CD4-positive, alpha-beta memory T cell (primary cell): Measurements from ENCODE around the gene NR4A3. TPM values are rescaled to one million over a fixed set of nuclear protein-coding genes. Genes with fewer than 3 reads are reported as not detected.

Experiments used
- CTCF ChIA-PET: fragments of 350-600 bp; sonication (Branson Sonifier 250); formaldehyde crosslinking; loops from one replicate; lab custom pipeline; 2021; ENCODE audit warnings: inconsistent platforms; ENCODE audit not compliant: partially characterized antibody; lab: Charles Lee
- POLR2A ChIA-PET: fragments of 350-600 bp; sonication (Branson Sonifier 250); formaldehyde crosslinking; loops from one replicate; lab custom pipeline; 2021; ENCODE audit not compliant: partially characterized antibody; lab: Charles Lee
- DNase-seq, 5 donors: peaks; one replicate each; pipeline versions ENCODE4 v3.0.0 to v3.0.0-alpha.2; 2020 to 2022; ENCODE audit warnings: mixed read lengths in 1 of 5
- H3K27ac ChIP-seq: one replicate; pipeline ENCODE4 v1.7.0; 2013; ENCODE audit warnings: low read depth, low read length
- H3K27me3 ChIP-seq: 2 replicates; pipeline ENCODE4 v1.7.0; 2013; ENCODE audit warnings: mild to moderate bottlenecking, low read length, moderate library complexity; ENCODE audit not compliant: insufficient read depth
- H3K36me3 ChIP-seq: 2 replicates; pipeline ENCODE4 v1.7.0; 2013; ENCODE audit warnings: mild to moderate bottlenecking, low read length, moderate library complexity; ENCODE audit not compliant: insufficient read depth
- H3K4me1 ChIP-seq: 2 replicates; pipeline ENCODE4 v1.7.0; 2013; ENCODE audit warnings: mild to moderate bottlenecking, low read length, moderate library complexity; ENCODE audit not compliant: insufficient read depth
- H3K4me3 ChIP-seq, 2 donors: one replicate each; pipeline ENCODE4 v1.7.0; 2013; ENCODE audit warnings: low read length in 2 of 2, mild to moderate bottlenecking in 1 of 2
- H3K9me3 ChIP-seq, 2 donors: one replicate each; pipeline ENCODE4 v1.7.0; 2013; ENCODE audit warnings: low read length in 2 of 2, control low read depth in 1 of 2; ENCODE audit not compliant: control insufficient read depth in 1 of 2
- H3K27ac Mint-ChIP-seq, 7 donors: one replicate each; pipeline ENCODE4 v1.8.0; 2020 to 2021; ENCODE audit warnings: mixed read lengths in 7 of 7, mild to moderate bottlenecking in 6 of 7, inconsistent platforms in 3 of 7, moderate library complexity in 3 of 7
- H3K27me3 Mint-ChIP-seq, 2 donors: one replicate each; pipeline ENCODE4 v1.8.0; 2020 to 2021; ENCODE audit warnings: mixed read lengths in 2 of 2
- H3K36me3 Mint-ChIP-seq, 2 donors: one replicate each; pipeline ENCODE4 v1.8.0; 2020 to 2021; ENCODE audit warnings: mixed read lengths in 2 of 2, inconsistent platforms in 1 of 2, mild to moderate bottlenecking in 1 of 2
- H3K4me1 Mint-ChIP-seq, 4 donors: one replicate each; pipeline ENCODE4 v1.8.0; 2020 to 2021; ENCODE audit warnings: mixed read lengths in 4 of 4, mild to moderate bottlenecking in 1 of 4
- H3K4me3 Mint-ChIP-seq, 8 donors: one replicate each; pipeline ENCODE4 v1.8.0; 2020 to 2021; ENCODE audit warnings: mixed read lengths in 8 of 8, mild to moderate bottlenecking in 7 of 8, moderate library complexity in 6 of 8, inconsistent platforms in 3 of 8
- H3K9me3 Mint-ChIP-seq, 8 donors: one replicate each; pipeline ENCODE4 v1.8.0; 2020 to 2021; ENCODE audit warnings: mixed read lengths in 8 of 8, mild to moderate bottlenecking in 5 of 8, inconsistent platforms in 3 of 8, moderate library complexity in 1 of 8
- intact Hi-C: fragments of 100-400 bp; cut with micrococcal nuclease; formaldehyde crosslinking; loops from one replicate; pipeline ENCODE4 v1.15.1; 2023
- polyA plus RNA-seq, 2 donors: library from polyadenylated mRNA; unstranded; fragments of 300-500 nt; fragmentation: Illumina TruSeq; gene quantifications; one replicate each; pipeline ENCODE4 v1.2.3, GENCODE V29; 2021
- total RNA-seq, 2 experiments: library from RNA; stranded (reverse); gene quantifications; one replicate each; pipeline ENCODE4 v1.2.3, GENCODE V29; 2021

NR4A3 gene
- total and polyA plus RNA-seq, 4 experiments from 2014 or later: 0.17 to 1.4 (median 0.34) TPM

GRCh38 chr9:99906403-99907207, 84.9 kb downstream of the NR4A3 start, which contains the start of gene STX17:
STX17 (plus strand) TSS chr9:99906654; CDS start chr9:99915240, 8,586 bp downstream.
- DNase-seq: peak; percentile 85 to 92 (median 88)
- Mint-ChIP-seq H3K9me3 (no peaks in the 10 kb centered on the region), H3K27ac (peak within 1 kb of the TSS; percentile 99 to 100 (median 99)), H3K4me1 (peaks cover 26 to 44% (median 34%) of the 10 kb centered on the region in 4 donors), H3K36me3 (peaks cover 8 to 15% of the 10 kb centered on the region in 2 donors), H3K4me3 (peak within 1 kb of the TSS; percentile 96 to 100 (median 98)), H3K27me3 (no peaks in the 10 kb centered on the region)
- intact Hi-C loops: loop anchor here (1.0 to 5.0 kb wide), 3 partner anchors 87 to 691 kb away; partner anchors contain the start of genes ERP44 and INVS
- Histone ChIP-seq H3K9me3 (no peaks in the 10 kb centered on the region), H3K27ac (peak within 1 kb of the TSS; percentile 96), H3K4me3 (peak within 1 kb of the TSS; percentile 26 to 90), H3K4me1 (peaks cover 26% of the 10 kb centered on the region), H3K36me3 (no peaks in the 10 kb centered on the region), H3K27me3 (no peaks in the 10 kb centered on the region)
- ChIA-PET CTCF (interaction anchor here (0.7 to 3.0 kb wide), 6 partner anchors 22 to 96 kb away, joined by 3 to 12 read pairs (median 3); no protein-coding TSS in a partner anchor), POLR2A (interaction anchor here (0.7 to 2.7 kb wide), 10 partner anchors 11 to 505 kb away, joined by 3 to 58 read pairs (median 3); partner anchors contain the start of genes ERP44, INVS and NR4A3)

DNA sequence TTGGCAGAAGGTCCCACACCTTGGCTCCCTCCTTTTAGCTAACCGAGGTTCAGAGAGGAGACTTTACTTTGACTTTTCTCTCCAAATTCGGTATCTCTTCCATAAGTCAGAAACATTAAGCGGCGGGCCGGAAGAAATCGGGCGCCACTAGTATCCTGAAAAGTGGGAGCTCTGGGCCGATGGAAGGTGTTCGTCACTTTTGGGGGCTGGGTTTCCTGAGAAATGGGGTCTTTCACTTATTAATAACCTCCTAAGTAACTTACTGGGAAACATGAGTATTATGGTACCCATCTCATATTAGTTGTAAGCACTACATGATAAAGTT, 85.5 kb downstream of the NR4A3 start:
- intact Hi-C loops: loop anchor here (5.0 kb wide), 2 partner anchors 190 to 690 kb away; partner anchors contain the start of genes ERP44 and INVS
- peak overlapping the region; percentile 99 to 100 (median 99) for H3K27ac Mint-ChIP-seq
- no peaks in the 10 kb centered on the region for H3K9me3 ChIP-seq
- peaks cover 28 to 50% (median 36%) of the 10 kb centered on the region in 4 donors for H3K4me1 Mint-ChIP-seq
- peak overlapping the region; percentile 96 for H3K27ac ChIP-seq
- peak overlapping the region; percentile 26 to 90 for H3K4me3 ChIP-seq
- DNase-seq: no peak
- ChIA-PET CTCF (interaction anchor here (0.7 to 3.0 kb wide), 2 partner anchors 32 to 83 kb away, joined by 3 to 12 read pairs; no protein-coding TSS in a partner anchor), POLR2A (interaction anchor here (0.7 to 2.7 kb wide), 8 partner anchors 10 to 504 kb away, joined by 3 to 58 read pairs (median 3); partner anchors contain the start of genes ERP44, INVS and NR4A3)
- no peaks in the 10 kb centered on the region for H3K27me3 ChIP-seq
- H3K9me3 Mint-ChIP-seq: no peaks in the 10 kb centered on the region
- H3K27me3 Mint-ChIP-seq: no peaks in the 10 kb centered on the region
- H3K4me1 ChIP-seq: peaks cover 30% of the 10 kb centered on the region
- H3K36me3 ChIP-seq: no peaks in the 10 kb centered on the region
- peak overlapping the region; percentile 96 to 100 (median 98) for H3K4me3 Mint-ChIP-seq
- peaks cover 9 to 17% of the 10 kb centered on the region in 2 donors for H3K36me3 Mint-ChIP-seq

- Histone ChIP-seq H3K4me3 (no peak overlapping the region), H3K27me3 (no peaks in the 10 kb centered on the region), H3K4me1 (peaks cover 22% of the 10 kb centered on the region), H3K27ac (no peak overlapping the region), H3K9me3 (no peaks in the 10 kb centered on the region), H3K36me3 (peaks cover 13% of the 10 kb centered on the region)
- H3K4me3 Mint-ChIP-seq: peak overlapping the region in 1 of 8 donors; percentile 26
- no peaks in the 10 kb centered on the region for H3K27me3 Mint-ChIP-seq
- H3K36me3 Mint-ChIP-seq: peaks cover 27 to 38% of the 10 kb centered on the region in 2 donors
- H3K9me3 Mint-ChIP-seq: no peaks in the 10 kb centered on the region
- H3K4me1 Mint-ChIP-seq: peaks cover 33 to 54% (median 39%) of the 10 kb centered on the region in 4 donors
- POLR2A ChIA-PET: no interaction called here
- intact Hi-C loops: no loop called here
- H3K27ac Mint-ChIP-seq: peak overlapping the region in 1 of 7 donors; percentile 12
- CTCF ChIA-PET: no interaction called here
- DNase-seq: no peak
Observed at GRCh38 chr9:99911600-99911999, 89.9 kb downstream of the NR4A3 start.

Other genes starting within 250 kb of the NR4A3 start
- gene STX17, start 84.8 kb downstream of the NR4A3 start, total RNA-seq: 10 to 100 TPM; 52.2 to 61.5 TPM
- gene STX17, start 84.8 kb downstream of the NR4A3 start, polyA plus RNA-seq: 10 to 100 TPM; 18.8 to 30.0 TPM